ENCODE results near the gene GABRR1. TPM values are rescaled to one million over a fixed set of nuclear protein-coding genes. Genes with fewer than 3 reads are reported as not detected.

Gene GABRR1
- total and polyA plus RNA-seq, 2 donors (not counting 3 experiments of a cell fraction or from before 2014, with no cell fraction given), result not detected

GRCh38 chr6:89216411-89216810 lies 747 bp downstream of the GABRR1 start:
- H2AFZ ChIP-seq (ENCODE audit: low read depth, low read length), result no peak overlapping the region
- no TSS peak for BruUV-seq (replicated peaks)
- H3K36me3 ChIP-seq (ENCODE audit: control insufficient read depth in 2 of 2, extremely low read depth in 1 of 2, insufficient read depth in 2 of 2, low read length in 2 of 2), result no peaks in the 10 kb centered on the region
- CTCF ChIA-PET, result interaction anchor here (1.2 kb wide), 1 partner anchor 234 kb away, joined by 3 read pairs; no protein-coding TSS in a partner anchor
- no peak overlapping the region for H3K9ac ChIP-seq (replicated peaks; ENCODE audit: extremely low read depth, insufficient read depth, low read length)
- peaks cover 17 to 30% of the 10 kb centered on the region in 2 experiments for H3K27me3 ChIP-seq (ENCODE audit: control insufficient read depth in 2 of 2, insufficient read depth in 2 of 2, low read length in 2 of 2)
- intact Hi-C loops (cut with micrococcal nuclease) (no loop called here), dilution Hi-C loops (cut with MboI; ENCODE audit: extremely low pct_ligation_motif_present, low sequenced_read_pairs) (no loop called here)
- no peak for DNase-seq (ENCODE audit: low read depth, low spot score)
- no peaks in the 10 kb centered on the region for H3K9me3 ChIP-seq (replicated peaks; ENCODE audit: control insufficient read depth, insufficient read depth, low read length)
- no peaks in the 10 kb centered on the region for H3K9me1 ChIP-seq (replicated peaks; ENCODE audit: control insufficient read depth, extremely low read depth, insufficient read depth, low read length)
- no peaks in the 10 kb centered on the region for H3K4me1 ChIP-seq (ENCODE audit: control insufficient read depth, extremely low read depth, insufficient read depth, low read length)
- no peak for FAIRE-seq
- no peak for TF ChIP-seq EZH2 (IDR thresholded peaks at IDR 0.05; ENCODE audit: borderline replicate concordance, low read depth, low read length, severe bottlenecking)
- no peak for TF ChIP-seq FOS (IDR thresholded peaks at IDR 0.05; ENCODE audit: borderline replicate concordance, insufficient read depth, low read length)
- no peak for TF ChIP-seq POLR2A (IDR thresholded peaks at IDR 0.05; ENCODE audit: low read depth, low read length)
- no peak for TF ChIP-seq GATA2 (IDR thresholded peaks at IDR 0.05; ENCODE audit: insufficient read depth, insufficient read length, low read depth, low read length)
- TF ChIP-seq JUN (IDR thresholded peaks at IDR 0.05; ENCODE audit: borderline replicate concordance, insufficient read depth, insufficient read length, low read depth), result no peak
- no peak for TF ChIP-seq MYC (IDR thresholded peaks at IDR 0.05; ENCODE audit: low read depth, low read length)
- no peak for TF ChIP-seq CTCF (IDR thresholded peaks at IDR 0.05; ENCODE audit: extremely low read depth in 1 of 2, insufficient read depth in 1 of 2, low read depth in 1 of 2, low read length in 2 of 2)
- TF ChIP-seq MAX (IDR thresholded peaks at IDR 0.05; ENCODE audit: insufficient read depth, insufficient read length), result no peak
- no peak for TF ChIP-seq POLR2AphosphoS5 (IDR thresholded peaks at IDR 0.05; ENCODE audit: insufficient read depth, low read depth, low read length)
- POLR2A ChIA-PET, result interaction anchor here (0.6 kb wide), 1 partner anchor 225 kb away, joined by 3 read pairs; no protein-coding TSS in a partner anchor
- H3K4me3 ChIP-seq (replicated peaks in 1 of 3; ENCODE audit: insufficient read depth in 1 of 3, low read depth in 1 of 3, low read length in 3 of 3), result no peak overlapping the region
- no peak overlapping the region for H3K4me2 ChIP-seq (ENCODE audit: insufficient read depth, low read length)
- no peaks in the 10 kb centered on the region for H4K20me1 ChIP-seq (replicated peaks; ENCODE audit: control insufficient read depth, extremely low read depth, insufficient read depth, low read length)
- H3K27ac ChIP-seq (ENCODE audit: insufficient read depth, low read depth, low read length), result no peak overlapping the region
- H3K79me2 ChIP-seq (ENCODE audit: control insufficient read depth, insufficient read depth, low read length), result no peaks in the 10 kb centered on the region

Measured in endothelial cell of umbilical vein (primary cell).